PC-3 (cell line): ENCODE data around the gene SH3PXD2B. TPM values are rescaled to one million over a fixed set of nuclear protein-coding genes. Genes with fewer than 3 reads are reported as not detected.

Experiments used
- ATAC-seq: fragments of 200-7000 bp; cut with Tn5 transposase; 2 replicates; pipeline ENCODE4 v1.9.1; 2020; ENCODE audit warnings: mild to moderate bottlenecking, moderate library complexity
- BruUV-seq: library from RNA; stranded (reverse); fragments of 400-500 nt; replicated peaks from 2 replicates; lab custom pipeline; 2021; lab: Mats Ljungman, UMichigan
- CTCF ChIA-PET: fragments of 300-600 bp; sonication (Branson Sonifier 250); formaldehyde crosslinking; loops from one replicate; lab custom pipeline; 2022; ENCODE audit warnings: antibody characterized with exemption; lab: Charles Lee
- POLR2A ChIA-PET: fragments of 300-600 bp; sonication (Branson Sonifier 250); formaldehyde crosslinking; loops from one replicate; lab custom pipeline; 2022; ENCODE audit warnings: antibody characterized with exemption; ENCODE audit not compliant: unreplicated experiment; lab: Charles Lee
- DNase-seq: peaks from one replicate; pipeline ENCODE4 v3.0.0-alpha.2; 2015
- H2AFZ ChIP-seq: fragments of 300-600 bp; sonication (generic); 2 replicates; pipeline ENCODE4 v1.6.0; 2016; ENCODE audit warnings: antibody characterized with exemption, low read length
- H3F3A ChIP-seq: fragments of 300-600 bp; sonication (generic); one replicate; pipeline ENCODE4 v1.6.0; 2017; ENCODE audit warnings: antibody characterized with exemption, low read length, control low read depth, mild to moderate bottlenecking; ENCODE audit not compliant: unreplicated experiment
- H3K27ac ChIP-seq: fragments of 300-600 bp; sonication (generic); 2 replicates; pipeline ENCODE4 v1.5.1; 2016; ENCODE audit warnings: mild to moderate bottlenecking, low read length
- H3K27me3 ChIP-seq: fragments of 300-600 bp; sonication (generic); 2 replicates; pipeline ENCODE4 v1.6.1; 2016; ENCODE audit warnings: low read length, mixed read lengths
- H3K36me3 ChIP-seq: fragments of 300-600 bp; sonication (generic); 2 replicates; pipeline ENCODE4 v1.6.1; 2016; ENCODE audit warnings: low read depth, mixed run types, low read length, mixed read lengths
- H3K4me1 ChIP-seq: fragments of 300-600 bp; sonication (generic); 2 replicates; pipeline ENCODE4 v1.5.1; 2016; ENCODE audit warnings: low read length; ENCODE audit not compliant: insufficient read depth
- H3K4me2 ChIP-seq: fragments of 300-600 bp; sonication (generic); 2 replicates; pipeline ENCODE4 v1.6.0; 2016; ENCODE audit warnings: low read length
- H3K4me3 ChIP-seq: fragments of 300-600 bp; sonication (generic); 2 replicates; pipeline ENCODE4 v1.5.1; 2016; ENCODE audit warnings: mild to moderate bottlenecking, low read length, mixed read lengths
- H3K79me2 ChIP-seq: fragments of 300-600 bp; sonication (generic); 2 replicates; pipeline ENCODE4 v1.6.1; 2017; ENCODE audit warnings: low read length, mixed read lengths
- H3K9ac ChIP-seq: fragments of 300-600 bp; sonication (generic); 2 replicates; pipeline ENCODE4 v1.6.0; 2016; ENCODE audit warnings: mild to moderate bottlenecking, low read length
- H3K9me2 ChIP-seq: fragments of 300-600 bp; sonication (generic); replicated peaks from 2 replicates; pipeline ENCODE4 v1.6.1; 2016; ENCODE audit warnings: mixed run types, low read length, mixed read lengths
- H3K9me3 ChIP-seq: fragments of 300-600 bp; sonication (generic); 2 replicates; pipeline ENCODE4 v1.6.1; 2016; ENCODE audit warnings: low read length, mixed read lengths
- H4K20me1 ChIP-seq: fragments of 300-600 bp; sonication (generic); 2 replicates; pipeline ENCODE4 v1.6.1; 2016; ENCODE audit warnings: low read length, mixed read lengths
- CTCF ChIP-seq: fragments of 300-600 bp; sonication (generic); conservative IDR thresholded peaks from 2 replicates; pipeline ENCODE4 v1.5.1; 2017; ENCODE audit warnings: antibody characterized with exemption, low read depth, mild to moderate bottlenecking, low read length
- EZH2 ChIP-seq: fragments of 300-600 bp; sonication (generic); IDR thresholded peaks from one replicate; pipeline ENCODE4 v1.6.1; 2017; ENCODE audit warnings: antibody characterized with exemption, mild to moderate bottlenecking, low read length; ENCODE audit not compliant: unreplicated experiment
- EZH2phosphoT487 ChIP-seq: fragments of 300-600 bp; sonication (generic); IDR thresholded peaks from 2 replicates; pipeline ENCODE4 v1.6.1; 2018; ENCODE audit warnings: mild to moderate bottlenecking, antibody characterized with exemption, low read length, borderline replicate concordance
- intact Hi-C: fragments of 100-400 bp; cut with micrococcal nuclease; formaldehyde crosslinking; loops from 2 replicates; pipeline ENCODE4 v1.9.0; 2023
- total RNA-seq: library from RNA; depleted of rRNA; stranded (reverse); fragments of >200 nt; gene quantifications from 2 replicates; pipeline ENCODE4 v1.2.3, GENCODE V29; 2014

Gene SH3PXD2B
- total RNA-seq, 1 experiment from 2014 or later = 9.8 TPM

GRCh38 chr5:172487671-172488070 is 33.3 kb upstream of the SH3PXD2B start:
- H3K79me2 ChIP-seq = no peaks in the 10 kb centered on the region
- H3K27me3 ChIP-seq = no peaks in the 10 kb centered on the region
- H3K4me3 ChIP-seq = no peak overlapping the region
- ChIA-PET POLR2A (no interaction called here), CTCF (no interaction called here)
- no peak for ATAC-seq
- no peaks in the 10 kb centered on the region for H3K9me2 ChIP-seq
- no peaks in the 10 kb centered on the region for H3K9me3 ChIP-seq
- TF ChIP-seq EZH2phosphoT487 (no peak), CTCF (no peak), EZH2 (no peak)
- H4K20me1 ChIP-seq = no peaks in the 10 kb centered on the region
- no peak overlapping the region for H2AFZ ChIP-seq
- no peak overlapping the region for H3K27ac ChIP-seq
- intact Hi-C loops = no loop called here
- H3K4me2 ChIP-seq = no peak overlapping the region
- H3F3A ChIP-seq = no peaks in the 10 kb centered on the region
- DNase-seq = no peak
- H3K4me1 ChIP-seq = no peaks in the 10 kb centered on the region
- no TSS peak for BruUV-seq
- H3K9ac ChIP-seq = no peak overlapping the region
- H3K36me3 ChIP-seq = no peaks in the 10 kb centered on the region

GRCh38 chr5:172486912-172487311 is 32.6 kb upstream of the SH3PXD2B start:
- intact Hi-C loops = no loop called here
- POLR2A ChIA-PET = no interaction called here
- BruUV-seq = no TSS peak

GRCh38 chr5:172486451-172486850 is 32.1 kb upstream of the SH3PXD2B start:
- Histone ChIP-seq H3K79me2 (no peaks in the 10 kb centered on the region), H3F3A (no peaks in the 10 kb centered on the region), H3K9me2 (no peaks in the 10 kb centered on the region), H3K9me3 (no peaks in the 10 kb centered on the region), H3K36me3 (no peaks in the 10 kb centered on the region), H4K20me1 (no peaks in the 10 kb centered on the region), H3K4me2 (no peak overlapping the region), H2AFZ (no peak overlapping the region), H3K9ac (no peak overlapping the region), H3K27me3 (no peaks in the 10 kb centered on the region), H3K4me3 (no peak overlapping the region), H3K4me1 (no peaks in the 10 kb centered on the region), H3K27ac (no peak overlapping the region)
- no TSS peak for BruUV-seq
- DNase-seq = no peak
- TF ChIP-seq EZH2 (no peak), CTCF (no peak), EZH2phosphoT487 (no peak)
- no peak for ATAC-seq
- intact Hi-C loops = no loop called here
- ChIA-PET POLR2A (no interaction called here), CTCF (no interaction called here)

More at GRCh38 chr5:172486912-172487311, 32.6 kb upstream of the SH3PXD2B start:
- no peak overlapping the region for H2AFZ ChIP-seq
- no peak overlapping the region for H3K4me3 ChIP-seq
- no peaks in the 10 kb centered on the region for H3K4me1 ChIP-seq
- no peaks in the 10 kb centered on the region for H3K27me3 ChIP-seq
- no peak for DNase-seq
- CTCF ChIA-PET = no interaction called here
- no peak for ATAC-seq
- no peak overlapping the region for H3K9ac ChIP-seq
- no peaks in the 10 kb centered on the region for H3F3A ChIP-seq
- H4K20me1 ChIP-seq = no peaks in the 10 kb centered on the region
- H3K4me2 ChIP-seq = no peak overlapping the region
- no peaks in the 10 kb centered on the region for H3K79me2 ChIP-seq
- H3K9me3 ChIP-seq = no peaks in the 10 kb centered on the region
- H3K36me3 ChIP-seq = no peaks in the 10 kb centered on the region
- no peak overlapping the region for H3K27ac ChIP-seq
- no peaks in the 10 kb centered on the region for H3K9me2 ChIP-seq
- TF ChIP-seq EZH2phosphoT487 = no peak
- TF ChIP-seq CTCF = no peak
